ENCODE data around the gene SNW1.
"Not testable (repeated sequence)": the region's sequence is repeated elsewhere in the genome, so short reads cannot be mapped to it uniquely, and the experiment has no call there.

Gene SNW1

GRCh38 chr14:77799863-77800730, 39.1 kb upstream of the SNW1 start, which contains the start of gene ADCK1:
ADCK1 (plus strand) TSS chr14:77800109; CDS start chr14:77818979, 18,870 bp downstream.
- in situ Hi-C loops (cut with HindIII; ENCODE audit: low sequenced_read_pairs), result no loop called here
- DNase-seq (ENCODE audit: low read depth), result peak; percentile 11
- H3K4me3 ChIP-seq (ENCODE audit: low read depth, low read length), result peak within 1 kb of the TSS; percentile 74
- TF ChIP-seq CTCF (IDR thresholded peaks at IDR 0.05; ENCODE audit: low read depth, low read length, missing control alignments), result peak; percentile 26

GRCh38 chr14:77799456-77799855, 38.5 kb upstream of the SNW1 start:
- in situ Hi-C loops (cut with HindIII; ENCODE audit: low sequenced_read_pairs); DNase-seq (ENCODE audit: low read depth): not testable (repeated sequence)
- peak overlapping the region; percentile 74 for H3K4me3 ChIP-seq (ENCODE audit: low read depth, low read length)

- H3K4me3 ChIP-seq (ENCODE audit: low read depth, low read length), result no peak overlapping the region
- in situ Hi-C loops (cut with HindIII; ENCODE audit: low sequenced_read_pairs), result no loop called here
- no peak for TF ChIP-seq CTCF (IDR thresholded peaks at IDR 0.05; ENCODE audit: low read depth, low read length, missing control alignments)
- DNase-seq (ENCODE audit: low read depth), result no peak
These were observed 33.4 kb upstream of the SNW1 start for GRCh38 chr14:77794357-77794756.

- H3K4me3 ChIP-seq (ENCODE audit: low read depth, low read length); DNase-seq (ENCODE audit: low read depth); in situ Hi-C loops (cut with HindIII; ENCODE audit: low sequenced_read_pairs): not testable (repeated sequence)
These were observed 32.3 kb upstream of the SNW1 start for GRCh38 chr14:77793255-77793654.

- in situ Hi-C loops (cut with HindIII; ENCODE audit: low sequenced_read_pairs), result no loop called here
- DNase-seq (ENCODE audit: low read depth), result no peak
- H3K4me3 ChIP-seq (ENCODE audit: low read depth, low read length), result no peak overlapping the region
- TF ChIP-seq CTCF (IDR thresholded peaks at IDR 0.05; ENCODE audit: low read depth, low read length, missing control alignments), result no peak
These were observed 30.3 kb upstream of the SNW1 start for GRCh38 chr14:77791225-77791600.

- in situ Hi-C loops (cut with HindIII; ENCODE audit: low sequenced_read_pairs), result no loop called here
- no peak for DNase-seq (ENCODE audit: low read depth)
- H3K4me3 ChIP-seq (ENCODE audit: low read depth, low read length), result no peak overlapping the region
- no peak for TF ChIP-seq CTCF (IDR thresholded peaks at IDR 0.05; ENCODE audit: low read depth, low read length, missing control alignments)
These were observed 29.7 kb upstream of the SNW1 start for GRCh38 chr14:77790566-77791224.

- H3K4me3 ChIP-seq (ENCODE audit: low read depth, low read length), result no peak overlapping the region
- no peak for TF ChIP-seq CTCF (IDR thresholded peaks at IDR 0.05; ENCODE audit: low read depth, low read length, missing control alignments)
- in situ Hi-C loops (cut with HindIII; ENCODE audit: low sequenced_read_pairs), result no loop called here
- DNase-seq (ENCODE audit: low read depth), result no peak
These were observed 25.2 kb upstream of the SNW1 start for GRCh38 chr14:77786148-77786547.

Data from astrocyte of the cerebellum (primary cell).